Right lobe of liver (tissue), 4 donors: ENCODE measurements around the gene STRADA.

ENCODE experiments used
- POLR2A ChIP-seq: fragments of 450-650 bp; IDR thresholded peaks from one replicate; pipeline ENCODE4 v1.6.1; 2017; ENCODE audit warnings: antibody characterized with exemption, mild to moderate bottlenecking
- TF ChIP-seq, protein P1 (sequence below), 4 donors: fragments of 200-600 bp in 3 of 4; fragments of 450-650 bp in 1 of 4; IDR thresholded peaks; one replicate each; pipeline versions ENCODE4 v1.5.1 to v1.8.0; 2016 to 2022; ENCODE audit warnings: antibody characterized with exemption in 4 of 4, mild to moderate bottlenecking in 2 of 4
- donor health status: DM: no; HTN: no; CAD: no.
- donor health status: DM: no; HTN: no; CAD: no.
- donor health status: DM: no; HTN: yes; CAD: no.

DNA sequence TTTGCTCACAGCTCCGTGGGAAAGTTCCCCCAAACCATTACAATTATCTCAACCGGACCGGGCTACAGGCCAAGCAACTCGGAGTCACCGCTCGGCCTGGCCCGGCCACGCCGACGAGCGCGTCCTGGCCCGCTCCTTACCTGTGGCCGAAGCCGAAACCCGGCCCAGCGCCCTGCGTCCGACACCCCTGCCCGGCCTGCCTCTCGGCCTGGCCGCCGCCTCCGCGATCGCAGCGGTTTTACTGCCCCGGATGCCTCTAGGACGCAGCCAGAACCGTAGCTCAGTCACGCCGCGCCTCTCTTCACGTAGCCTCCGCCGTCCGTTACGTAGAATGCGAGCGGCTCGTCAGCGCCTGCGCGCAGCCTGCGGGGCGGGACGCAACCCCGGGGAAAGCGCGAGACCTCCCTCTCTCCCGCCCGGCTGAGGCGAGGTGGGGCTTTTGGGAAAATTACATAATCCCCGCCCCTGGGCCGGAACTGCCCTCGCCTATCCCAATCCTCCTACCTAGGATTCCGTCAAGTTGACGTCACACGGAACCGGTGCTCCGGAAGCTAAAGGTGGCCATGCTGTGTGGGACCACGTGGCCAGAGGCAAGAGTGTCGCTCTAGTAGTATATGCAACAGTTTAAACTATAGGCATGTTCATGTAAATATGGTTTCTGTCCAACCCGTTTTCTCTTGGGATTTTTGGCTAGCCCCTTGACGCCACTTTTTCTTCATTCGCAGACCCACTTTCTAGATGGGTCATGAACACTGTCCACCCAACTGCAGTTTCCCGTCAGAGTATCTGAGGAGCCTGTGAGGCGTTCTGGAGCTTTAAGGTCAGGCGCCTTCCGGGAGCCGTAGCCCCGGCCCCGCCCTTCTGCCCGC is 31.9 kb upstream of the STRADA start, which contains the start of gene CCDC47:
- TF ChIP-seq, protein P1, sequence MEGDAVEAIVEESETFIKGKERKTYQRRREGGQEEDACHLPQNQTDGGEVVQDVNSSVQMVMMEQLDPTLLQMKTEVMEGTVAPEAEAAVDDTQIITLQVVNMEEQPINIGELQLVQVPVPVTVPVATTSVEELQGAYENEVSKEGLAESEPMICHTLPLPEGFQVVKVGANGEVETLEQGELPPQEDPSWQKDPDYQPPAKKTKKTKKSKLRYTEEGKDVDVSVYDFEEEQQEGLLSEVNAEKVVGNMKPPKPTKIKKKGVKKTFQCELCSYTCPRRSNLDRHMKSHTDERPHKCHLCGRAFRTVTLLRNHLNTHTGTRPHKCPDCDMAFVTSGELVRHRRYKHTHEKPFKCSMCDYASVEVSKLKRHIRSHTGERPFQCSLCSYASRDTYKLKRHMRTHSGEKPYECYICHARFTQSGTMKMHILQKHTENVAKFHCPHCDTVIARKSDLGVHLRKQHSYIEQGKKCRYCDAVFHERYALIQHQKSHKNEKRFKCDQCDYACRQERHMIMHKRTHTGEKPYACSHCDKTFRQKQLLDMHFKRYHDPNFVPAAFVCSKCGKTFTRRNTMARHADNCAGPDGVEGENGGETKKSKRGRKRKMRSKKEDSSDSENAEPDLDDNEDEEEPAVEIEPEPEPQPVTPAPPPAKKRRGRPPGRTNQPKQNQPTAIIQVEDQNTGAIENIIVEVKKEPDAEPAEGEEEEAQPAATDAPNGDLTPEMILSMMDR (IDR thresholded peaks at IDR 0.05): no peak
- peak; percentile 97 for TF ChIP-seq POLR2A
